HEK293T (cell line): ENCODE data around the gene C1QL4.

Experiments used
- ARNT ChIP-seq: fragments of 450-650 bp; IDR thresholded peaks from 2 replicates; pipeline ENCODE4 v1.6.1; 2017; ENCODE audit warnings: mild to moderate bottlenecking
- BHLHE40 ChIP-seq: fragments of 450-650 bp; IDR thresholded peaks from 2 replicates; pipeline ENCODE4 v1.6.1; 2016; ENCODE audit warnings: mild to moderate bottlenecking, moderate library complexity, borderline replicate concordance
- CTBP1 ChIP-seq: fragments of 450-650 bp; IDR thresholded peaks from 2 replicates; pipeline ENCODE4 v1.6.1; 2016; ENCODE audit warnings: borderline replicate concordance
- ELF4 ChIP-seq: fragments of 450-650 bp; IDR thresholded peaks from 2 replicates; pipeline ENCODE4 v1.6.1; 2017; ENCODE audit warnings: antibody characterized with exemption
- FOXM1 ChIP-seq: fragments of 450-650 bp; IDR thresholded peaks from 2 replicates; pipeline ENCODE4 v1.6.1; 2017; ENCODE audit warnings: mild to moderate bottlenecking, borderline replicate concordance
- L3MBTL2 ChIP-seq: fragments of 450-650 bp; conservative IDR thresholded peaks from 2 replicates; pipeline ENCODE4 v1.6.1; 2016; ENCODE audit warnings: mild to moderate bottlenecking
- NFRKB ChIP-seq: fragments of 450-650 bp; IDR thresholded peaks from 2 replicates; pipeline ENCODE4 v1.6.1; 2016; ENCODE audit warnings: mild to moderate bottlenecking, moderate library complexity
- SP1 ChIP-seq: fragments of 450-650 bp; IDR thresholded peaks from 2 replicates; pipeline ENCODE4 v1.6.1; 2017
- SUZ12 ChIP-seq: fragments of 450-650 bp; IDR thresholded peaks from 2 replicates; pipeline ENCODE4 v1.6.1; 2016; ENCODE audit warnings: mild to moderate bottlenecking
- TARDBP ChIP-seq: fragments of 450-650 bp; IDR thresholded peaks from 2 replicates; pipeline ENCODE4 v1.6.1; 2016
- ZNF384 ChIP-seq: fragments of 450-650 bp; IDR thresholded peaks from 2 replicates; pipeline ENCODE4 v1.6.1; 2016

DNA sequence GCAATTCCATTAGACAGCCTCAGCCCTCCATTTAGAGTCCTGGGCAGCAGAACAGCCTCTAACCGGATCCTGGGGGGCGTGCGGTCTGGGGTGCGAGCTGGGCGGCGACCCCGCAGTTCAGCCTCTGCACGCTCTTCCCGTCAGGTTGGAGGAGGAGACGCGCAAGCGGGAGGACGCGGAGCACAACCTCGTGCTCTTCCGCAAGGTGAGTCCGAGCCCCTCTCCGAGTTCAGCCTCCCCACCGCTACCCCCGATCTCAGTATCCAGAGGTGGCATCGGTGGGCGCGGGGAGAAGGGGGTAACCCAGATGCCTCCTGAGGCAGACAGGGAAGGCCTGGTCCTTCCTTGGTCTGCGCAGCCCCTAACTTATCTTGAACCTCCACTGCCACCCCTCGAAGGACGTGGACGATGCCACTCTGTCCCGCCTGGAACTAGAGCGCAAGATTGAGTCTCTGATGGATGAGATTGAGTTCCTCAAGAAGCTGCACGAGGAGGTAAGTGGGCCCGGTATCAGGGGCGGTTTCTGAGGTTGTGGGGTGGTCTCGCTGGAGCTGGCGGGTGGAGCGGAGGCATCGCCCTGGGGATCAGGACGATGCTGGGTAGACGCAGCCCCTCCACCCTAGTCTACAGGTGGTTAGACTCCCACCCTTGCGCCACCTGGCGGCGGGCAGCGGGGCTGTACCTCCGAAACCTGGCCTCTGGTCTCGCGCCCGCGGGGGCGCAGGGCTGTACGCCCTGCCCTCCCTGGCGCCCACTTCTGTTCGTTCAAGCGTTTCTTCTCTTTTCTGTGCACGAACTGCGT lies 40.8 kb downstream of the C1QL4 start:
- TF ChIP-seq FOXM1 = no peak
- TF ChIP-seq L3MBTL2 = no peak
- TF ChIP-seq SUZ12 = no peak
- TF ChIP-seq SP1 = no peak
- peak; percentile 50 for TF ChIP-seq CTBP1
- no peak for TF ChIP-seq ZNF384
- no peak for TF ChIP-seq ELF4
- no peak for TF ChIP-seq BHLHE40
- TF ChIP-seq ARNT = no peak
- TF ChIP-seq NFRKB = no peak
- TF ChIP-seq TARDBP = no peak
